Stimulated activated CD8-positive, alpha-beta memory T cell treated with anti-CD3 and anti-CD28 coated beads, Interleukin-4, amount 100 ng/mL, for 24 hours (primary cell): ENCODE data around the gene OCA2.
A peak's percentile ranks its signal among the peaks of the same experiment; 100 is the strongest.
"Not testable (repeated sequence)": the region's sequence is repeated elsewhere in the genome, so short reads cannot be mapped to it uniquely, and the experiment has no call there.

ENCODE experiments used
- DNase-seq: peaks from one replicate; pipeline ENCODE4 v3.0.0-alpha.2; 2020; ENCODE audit warnings: low read depth

The OCA2 gene

DNA sequence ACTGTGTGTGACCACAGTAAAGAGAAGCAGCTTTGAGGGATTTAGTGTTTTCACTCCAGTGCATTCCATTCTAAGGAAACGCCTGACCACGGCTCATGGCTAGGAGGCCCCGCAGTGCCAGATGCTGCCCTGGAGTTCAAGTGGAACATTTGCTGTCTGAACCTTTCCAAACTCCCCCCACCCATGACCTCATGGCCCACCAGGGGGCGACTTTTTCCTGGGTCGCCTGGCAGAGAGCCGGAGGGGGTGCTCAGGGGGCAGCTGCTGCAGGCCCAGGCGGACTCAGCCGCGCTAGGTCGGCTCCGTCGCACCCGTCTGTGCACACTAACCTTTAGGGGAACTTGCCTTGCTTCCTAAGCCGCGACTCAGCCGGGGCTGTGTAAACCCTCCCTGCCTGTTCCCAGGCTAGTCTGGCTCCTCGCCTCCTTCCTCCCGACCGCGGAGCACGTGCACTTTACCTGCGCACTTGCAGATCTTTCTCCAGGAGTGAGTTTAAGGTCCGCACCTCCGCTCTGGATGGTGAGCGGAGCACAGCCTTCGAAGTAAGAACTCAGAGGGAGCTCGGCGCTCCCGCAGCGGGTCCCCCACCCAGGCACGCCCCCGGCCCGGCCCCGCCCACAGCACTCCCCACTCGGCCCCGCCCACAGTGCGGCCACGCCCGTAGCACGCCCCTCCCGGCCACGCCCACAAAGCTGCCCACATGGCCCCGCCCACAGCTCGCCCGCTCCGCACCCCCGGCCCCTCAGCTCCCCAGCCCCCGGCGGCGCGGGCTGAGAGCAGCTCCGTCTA lies at the start of gene OCA2:
Gene OCA2, minus strand, starts transcription at position 550 of the 789 bp plus-strand sequence. CDS start 17,441 bp downstream, outside the sequence.
- DNase-seq: peak; percentile 44

- DNase-seq: no peak
Observed at GRCh38 chr15:28147801-28148200, 48.7 kb upstream of the OCA2 start.

- DNase-seq: not testable (repeated sequence)
Observed at GRCh38 chr15:28145419-28145818, 46.3 kb upstream of the OCA2 start.

GRCh38 chr15:28140062-28140461 lies 40.9 kb upstream of the OCA2 start:
- DNase-seq: no peak

DNA sequence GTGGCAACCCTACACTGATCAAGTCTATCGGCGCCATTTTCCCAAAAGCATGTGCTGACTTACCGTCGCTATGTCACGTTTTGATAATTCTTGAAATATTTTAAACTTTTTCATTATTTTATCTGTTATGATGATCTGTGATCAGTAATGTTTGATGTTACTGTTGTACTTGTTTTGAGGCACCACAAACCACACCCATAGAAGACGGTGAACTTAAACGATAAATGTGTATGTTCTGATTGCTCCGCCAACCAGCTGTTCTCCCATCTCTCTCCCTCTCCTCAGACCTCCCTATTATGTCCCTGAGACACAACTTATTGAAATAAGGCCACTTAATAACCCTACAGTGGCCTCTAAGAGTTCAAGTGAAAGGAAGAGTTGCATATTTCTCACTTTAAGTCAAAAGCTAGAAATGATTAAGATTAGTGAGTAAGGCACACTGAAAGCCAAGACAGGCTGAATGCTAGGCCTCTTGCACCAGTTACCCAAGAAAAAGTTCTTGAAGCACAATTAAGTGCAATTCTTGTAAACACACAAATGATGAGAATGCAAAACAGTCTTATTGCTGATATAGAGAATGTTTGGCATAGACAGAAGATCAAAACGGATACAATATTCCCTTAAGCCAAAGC lies 38.4 kb upstream of the OCA2 start:
- not testable (repeated sequence) for DNase-seq

- DNase-seq: not testable (repeated sequence)
Observed at GRCh38 chr15:28136236-28136904, 37.3 kb upstream of the OCA2 start.

DNA sequence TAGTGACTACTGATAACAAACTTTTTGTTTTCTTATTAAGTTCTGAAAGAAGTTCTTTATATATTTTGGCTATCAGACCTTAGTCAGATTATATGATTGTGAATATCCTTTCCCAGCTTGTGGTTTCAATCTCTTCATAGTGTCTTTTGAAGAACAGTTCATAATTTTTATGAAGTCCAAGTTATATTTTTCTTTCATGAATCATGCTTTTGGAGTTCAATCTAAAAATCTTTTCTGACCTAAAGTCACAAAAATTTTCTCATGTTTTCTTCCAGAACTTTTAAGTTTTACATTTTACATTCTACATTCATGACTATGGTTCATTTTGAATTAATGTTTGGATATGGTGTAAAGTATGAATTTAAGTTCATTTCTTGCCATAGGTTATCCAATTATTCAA lies 34.2 kb upstream of the OCA2 start:
- no peak for DNase-seq

DNA sequence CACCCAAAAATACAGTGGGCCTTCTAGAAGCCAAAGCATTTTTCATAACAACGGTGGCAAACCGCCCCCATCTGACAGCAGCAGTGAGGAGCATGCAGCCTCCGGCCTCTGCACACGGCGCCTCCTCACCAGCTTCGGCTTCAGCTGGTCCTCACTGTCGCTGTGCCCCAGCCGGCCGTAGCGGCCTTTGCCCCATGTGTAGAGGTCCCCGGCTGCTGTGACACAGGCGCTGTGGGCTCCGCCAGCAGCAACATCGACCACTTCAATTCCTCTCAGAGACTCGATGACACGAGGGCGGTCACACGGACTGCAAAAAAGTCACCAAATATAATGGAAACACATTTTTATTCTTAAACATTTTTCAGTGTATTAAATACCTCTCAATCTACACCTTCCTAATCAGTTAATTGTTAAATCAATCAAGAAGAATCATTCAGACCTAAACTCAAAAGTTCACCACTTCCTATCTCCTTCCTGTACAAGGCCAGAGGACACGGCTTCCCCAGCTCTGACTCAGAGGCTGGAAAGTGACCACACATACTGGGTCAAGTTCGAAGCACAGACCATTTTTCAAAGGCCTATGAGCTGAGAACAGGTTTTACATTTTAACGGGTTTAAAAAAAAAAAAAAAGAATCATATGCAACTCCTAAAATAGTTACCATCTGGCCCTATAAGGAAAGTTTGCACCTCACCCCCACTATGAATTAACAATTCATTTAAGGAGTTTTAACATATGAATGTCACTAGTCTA lies 33.6 kb upstream of the OCA2 start:
- DNase-seq: no peak

DNA sequence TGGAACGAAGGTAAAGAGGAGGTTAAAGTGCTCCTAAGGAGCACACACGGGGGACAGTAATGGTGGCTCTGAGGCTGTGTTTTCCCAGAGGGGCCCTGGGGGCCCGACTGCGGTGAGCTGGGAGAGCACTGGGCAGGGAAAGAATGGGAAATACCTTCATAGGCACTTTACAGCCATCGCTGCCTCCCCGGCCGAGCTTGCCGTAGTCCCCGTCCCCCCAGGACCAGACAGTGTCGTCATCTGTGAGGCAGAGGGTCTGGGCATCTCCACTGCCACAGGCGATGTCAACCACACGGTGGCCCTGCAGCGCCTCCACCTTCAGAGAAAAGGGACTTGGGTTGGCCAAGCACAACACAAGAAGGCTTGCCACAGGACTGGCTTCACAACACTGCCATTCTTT lies 32.8 kb upstream of the OCA2 start:
- no peak for DNase-seq

DNA sequence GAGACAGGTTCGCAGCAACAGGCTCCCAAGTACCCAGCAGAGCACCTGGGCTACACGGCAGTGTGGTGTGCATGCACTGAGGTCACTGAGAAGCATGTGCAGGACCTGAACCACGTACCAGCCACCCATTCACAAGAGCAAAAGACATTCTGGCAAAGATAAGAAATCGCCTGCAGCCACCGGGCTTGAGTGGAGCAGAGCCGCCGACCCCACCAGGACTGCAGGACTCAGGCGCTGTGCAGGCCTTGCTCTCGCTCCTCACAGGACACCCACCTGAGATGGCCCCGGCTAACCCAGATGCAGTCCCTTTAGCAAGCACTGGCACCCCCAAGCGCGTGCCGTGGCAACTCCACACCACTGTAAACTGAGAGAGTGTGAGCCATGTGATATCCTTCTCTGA lies 32.3 kb upstream of the OCA2 start:
- DNase-seq: no peak

GRCh38 chr15:28130651-28131050 lies 31.5 kb upstream of the OCA2 start:
- no peak for DNase-seq

- DNase-seq: no peak
Observed at GRCh38 chr15:28129231-28129848, 30.2 kb upstream of the OCA2 start.

DNA sequence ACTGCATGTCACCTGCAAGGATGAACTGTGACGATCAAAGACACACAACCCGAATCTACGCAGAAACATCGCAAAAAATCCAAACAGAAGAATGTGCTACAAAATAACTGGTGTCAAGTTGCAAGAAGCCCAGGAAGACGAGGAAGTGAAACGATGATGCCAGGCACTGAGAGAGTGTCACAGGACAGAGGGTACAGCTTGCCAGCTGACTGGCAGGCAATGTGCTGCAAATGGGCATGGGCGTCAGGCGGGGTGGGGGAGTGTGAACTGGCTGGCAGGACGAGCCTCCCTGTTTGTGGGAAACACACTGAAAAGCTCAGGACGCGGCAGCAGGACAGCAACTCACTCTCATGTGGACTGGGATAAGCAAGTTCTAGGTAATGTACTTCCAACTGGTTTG lies 28.9 kb upstream of the OCA2 start:
- DNase-seq: no peak

DNA sequence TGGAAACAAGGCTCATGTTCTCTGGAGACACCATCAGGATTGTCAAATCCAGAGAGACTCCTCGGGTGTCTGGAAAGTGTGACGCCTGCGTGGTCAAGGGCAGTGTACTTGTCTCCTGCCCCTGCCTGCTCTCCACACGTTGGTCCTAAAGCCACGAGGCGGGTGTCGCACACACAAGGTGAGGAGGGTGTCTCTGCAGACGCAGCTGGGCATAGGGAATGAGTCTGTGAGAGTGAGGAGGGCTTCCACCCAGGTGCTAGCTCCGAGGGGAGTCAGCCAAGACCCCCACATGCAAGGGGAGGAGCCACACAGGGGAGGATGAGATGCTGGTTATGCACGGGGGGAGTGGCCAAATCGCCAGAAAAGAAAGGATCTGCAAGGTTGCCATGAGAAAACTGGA lies 27.9 kb upstream of the OCA2 start:
- no peak for DNase-seq

DNA sequence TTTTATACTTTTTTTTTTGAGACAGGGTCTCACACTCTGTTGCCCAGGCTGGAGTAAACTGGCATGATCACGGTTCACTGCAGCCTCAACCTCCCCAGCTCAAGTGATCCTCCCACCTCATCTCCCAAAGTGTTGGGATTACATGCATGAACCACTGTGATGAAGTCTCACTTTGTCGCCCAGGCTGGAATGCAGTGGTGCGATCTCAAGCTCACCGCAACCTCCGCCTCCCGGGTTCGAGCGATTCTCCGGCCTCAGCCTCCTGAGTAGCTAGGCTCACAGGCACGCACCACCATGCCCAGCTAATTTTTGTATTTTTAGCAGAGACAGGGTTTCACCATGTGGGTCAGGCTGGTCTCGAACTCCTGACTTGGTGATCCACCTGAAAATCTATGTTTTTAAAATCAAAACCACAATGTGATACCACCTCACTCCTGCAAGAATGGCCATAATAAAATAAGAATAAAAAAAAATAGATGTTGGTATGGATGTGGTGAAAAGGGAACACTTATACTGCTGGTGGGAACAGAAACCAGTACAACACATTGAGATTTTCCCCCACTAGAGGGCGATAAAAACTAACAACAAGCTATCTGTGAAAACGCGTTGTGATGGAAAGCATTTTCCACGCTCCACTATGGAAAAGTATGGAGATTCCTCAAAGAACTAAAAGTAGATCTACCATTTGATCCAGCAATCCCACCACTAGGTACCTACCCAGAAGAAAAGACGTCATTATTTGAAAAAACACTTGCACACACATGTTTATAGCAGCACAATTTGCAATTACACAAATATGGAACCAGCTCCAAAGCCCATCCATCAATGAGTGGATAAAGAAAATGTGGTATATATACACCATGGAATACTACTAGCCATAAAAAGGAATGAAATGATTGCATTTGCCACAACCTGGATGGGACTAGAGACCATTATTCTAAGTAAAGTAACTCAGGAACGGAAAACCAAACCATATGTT lies 26.8 kb upstream of the OCA2 start:
- DNase-seq: no peak

DNA sequence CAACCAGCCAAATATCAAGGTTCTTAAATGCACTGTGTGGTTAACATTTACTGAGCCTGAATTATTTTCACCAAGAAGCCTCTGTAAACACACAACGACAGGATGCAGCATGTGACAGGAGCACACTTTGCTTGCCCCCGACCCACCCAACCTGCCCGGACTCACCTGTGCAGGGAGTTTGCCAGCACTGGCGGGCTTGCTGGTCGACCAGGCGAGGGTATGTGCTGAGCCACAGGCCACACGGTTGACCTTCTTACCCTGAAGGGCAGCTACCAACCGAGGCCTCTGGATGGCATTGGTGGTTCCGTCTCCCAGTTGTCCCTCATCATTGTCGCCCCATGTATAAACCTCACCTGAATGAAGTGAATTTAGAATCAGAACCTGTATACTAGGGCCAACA lies 25.7 kb upstream of the OCA2 start:
- no peak for DNase-seq

GRCh38 chr15:28123408-28124023 lies 24.4 kb upstream of the OCA2 start:
- peak; percentile 41 for DNase-seq

GRCh38 chr15:28122038-28122949 lies 23.2 kb upstream of the OCA2 start:
- no peak for DNase-seq

GRCh38 chr15:28121577-28121976 lies 22.5 kb upstream of the OCA2 start:
- not testable (repeated sequence) for DNase-seq
